ENCODE measurements around the gene HOXC6. TPM values are rescaled to one million over a fixed set of nuclear protein-coding genes. Genes with fewer than 3 reads are reported as not detected.

Gene HOXC6
- polyA plus RNA-seq, 3 donors = not detected

DNA sequence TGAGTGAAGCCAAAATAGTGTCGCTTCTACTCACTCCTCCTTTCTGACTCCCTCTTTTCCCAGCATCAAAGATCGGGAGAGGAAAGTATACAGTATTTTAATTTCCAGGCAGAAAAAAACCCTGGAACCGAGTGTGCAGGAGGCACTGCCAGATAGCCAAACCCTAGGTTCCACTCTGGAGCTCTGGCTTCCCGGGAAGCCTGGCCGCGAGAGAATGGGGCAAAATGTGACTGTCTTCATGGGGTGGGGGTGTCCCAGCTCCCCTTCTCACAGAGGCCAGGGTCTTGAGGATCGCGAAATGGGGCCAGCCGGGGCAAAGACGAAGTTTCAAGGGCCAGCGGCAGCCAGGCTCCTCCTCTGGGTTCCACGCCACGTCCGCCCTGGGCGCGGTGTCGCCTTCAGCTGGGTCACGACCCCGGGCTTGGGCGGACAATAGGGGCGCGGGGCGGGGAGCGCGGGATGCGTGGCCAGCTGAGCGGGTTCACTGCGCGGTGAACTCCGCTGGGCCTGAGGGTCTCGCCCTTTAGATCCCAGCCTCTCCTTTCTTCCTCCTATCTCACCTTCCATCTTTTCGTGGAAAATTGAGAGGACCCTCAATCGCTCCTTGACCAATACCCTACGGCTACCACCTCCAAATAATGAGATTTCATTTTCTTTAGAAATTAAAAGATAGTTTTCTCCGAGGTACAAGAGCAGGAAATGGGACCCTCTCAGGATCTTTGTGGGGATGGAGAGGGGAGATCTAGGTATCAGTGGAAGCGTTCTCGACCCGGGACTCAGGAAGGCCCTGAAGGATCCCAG is 32.1 kb downstream of the HOXC6 start:
- no peaks in the 10 kb centered on the region for H4K20me1 ChIP-seq (ENCODE audit: insufficient read depth, low read length)
- 16% methylated on average over 23 of the region's 38 CpGs for WGBS (ENCODE audit: insufficient coverage)
- intact Hi-C loops (cut with micrococcal nuclease) = no loop called here
- TF ChIP-seq, protein P1, sequence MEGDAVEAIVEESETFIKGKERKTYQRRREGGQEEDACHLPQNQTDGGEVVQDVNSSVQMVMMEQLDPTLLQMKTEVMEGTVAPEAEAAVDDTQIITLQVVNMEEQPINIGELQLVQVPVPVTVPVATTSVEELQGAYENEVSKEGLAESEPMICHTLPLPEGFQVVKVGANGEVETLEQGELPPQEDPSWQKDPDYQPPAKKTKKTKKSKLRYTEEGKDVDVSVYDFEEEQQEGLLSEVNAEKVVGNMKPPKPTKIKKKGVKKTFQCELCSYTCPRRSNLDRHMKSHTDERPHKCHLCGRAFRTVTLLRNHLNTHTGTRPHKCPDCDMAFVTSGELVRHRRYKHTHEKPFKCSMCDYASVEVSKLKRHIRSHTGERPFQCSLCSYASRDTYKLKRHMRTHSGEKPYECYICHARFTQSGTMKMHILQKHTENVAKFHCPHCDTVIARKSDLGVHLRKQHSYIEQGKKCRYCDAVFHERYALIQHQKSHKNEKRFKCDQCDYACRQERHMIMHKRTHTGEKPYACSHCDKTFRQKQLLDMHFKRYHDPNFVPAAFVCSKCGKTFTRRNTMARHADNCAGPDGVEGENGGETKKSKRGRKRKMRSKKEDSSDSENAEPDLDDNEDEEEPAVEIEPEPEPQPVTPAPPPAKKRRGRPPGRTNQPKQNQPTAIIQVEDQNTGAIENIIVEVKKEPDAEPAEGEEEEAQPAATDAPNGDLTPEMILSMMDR (IDR thresholded peaks at IDR 0.05) = no peak
- peaks cover 0 to 8% (median 3%) of the 10 kb centered on the region in 7 donors for H3K9me3 Mint-ChIP-seq
- no peak overlapping the region for H3K9ac ChIP-seq (ENCODE audit: insufficient read depth, low read length, poor library complexity, severe bottlenecking)
- H2AFZ ChIP-seq (ENCODE audit: insufficient read depth, low read depth, low read length, poor library complexity, severe bottlenecking) = no peak overlapping the region
- no peaks in the 10 kb centered on the region for H3K79me2 ChIP-seq (ENCODE audit: insufficient read depth, low read length)
- H3K4me1 ChIP-seq (ENCODE audit: control insufficient read depth in 1 of 2, insufficient read depth in 2 of 2, low read length in 2 of 2) = no peaks in the 10 kb centered on the region
- peaks cover 0 to 6% of the 10 kb centered on the region in 2 donors for H3K36me3 Mint-ChIP-seq
- H3K27ac Mint-ChIP-seq = no peak overlapping the region
- H3K27ac ChIP-seq (ENCODE audit: low read depth in 1 of 2, low read length in 2 of 2) = no peak overlapping the region
- no peak overlapping the region for H3K4me3 ChIP-seq (replicated peaks in 1 of 3; ENCODE audit: low read depth in 2 of 3, low read length in 3 of 3)
- no peak overlapping the region for H3K4me2 ChIP-seq (replicated peaks; ENCODE audit: extremely low read depth, low read length, poor library complexity, severe bottlenecking)
- H3K27me3 ChIP-seq (ENCODE audit: control insufficient read depth in 2 of 2, insufficient read depth in 2 of 2, low read length in 2 of 2) = peaks cover 88 to 97% of the 10 kb centered on the region in 2 donors
- peaks cover 0 to 10% of the 10 kb centered on the region in 2 donors for H3K9me3 ChIP-seq (replicated peaks in 1 of 2; ENCODE audit: control insufficient read depth in 1 of 2, insufficient read depth in 1 of 2, low read length in 2 of 2)
- no peaks in the 10 kb centered on the region for H3K4me1 Mint-ChIP-seq
- peak overlapping the region in 1 of 2 donors; percentile 70 for H3K4me3 Mint-ChIP-seq
- H3K27me3 Mint-ChIP-seq (ENCODE audit: low read depth in 3 of 3) = peaks cover 86 to 88% (median 86%) of the 10 kb centered on the region in 3 donors
- no peak for DNase-seq
- H3K36me3 ChIP-seq (replicated peaks in 1 of 2; ENCODE audit: control insufficient read depth in 1 of 2, insufficient read depth in 2 of 2, low read length in 2 of 2) = no peaks in the 10 kb centered on the region

DNA sequence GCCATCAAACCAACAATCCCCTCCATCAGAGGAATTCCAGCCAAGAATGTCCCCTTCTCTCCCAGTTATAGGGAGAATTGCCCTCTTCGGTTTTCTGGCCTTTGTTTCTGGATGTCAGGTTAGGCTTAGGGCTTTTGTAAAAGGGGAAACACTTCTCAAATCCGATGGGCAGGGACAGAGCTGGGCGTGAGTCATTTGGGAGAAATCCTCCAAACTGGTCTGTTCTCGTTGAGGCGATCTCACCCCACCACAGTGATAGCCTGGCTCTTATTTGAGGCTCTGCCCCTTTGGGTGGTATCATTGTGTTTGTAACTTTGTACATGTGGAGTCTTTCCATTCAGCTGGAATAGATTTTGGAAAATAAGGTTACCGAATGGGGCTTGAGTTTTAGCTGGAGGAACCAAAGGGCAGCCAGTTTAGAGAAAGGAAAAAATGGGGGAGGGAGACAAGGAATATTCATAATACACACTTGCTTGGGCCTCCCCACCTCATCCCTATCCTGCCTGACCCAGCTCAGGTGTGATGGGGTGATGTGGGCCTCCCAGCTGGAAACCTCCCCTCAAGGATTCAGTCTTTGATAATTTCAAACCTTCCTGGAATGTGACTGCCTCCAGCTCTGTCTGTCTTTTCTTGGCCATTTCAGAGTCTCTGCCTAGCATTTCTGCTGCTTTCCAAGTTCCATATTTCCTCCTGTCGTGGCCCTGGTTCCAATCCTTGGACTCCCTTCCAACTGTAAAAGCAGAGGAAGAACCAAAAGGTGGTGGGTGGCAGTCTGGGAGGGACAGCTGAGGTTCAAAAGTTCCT is 32.9 kb downstream of the HOXC6 start:
- no peak overlapping the region for H3K4me2 ChIP-seq (replicated peaks; ENCODE audit: extremely low read depth, low read length, poor library complexity, severe bottlenecking)
- no peaks in the 10 kb centered on the region for H3K36me3 ChIP-seq (replicated peaks in 1 of 2; ENCODE audit: control insufficient read depth in 1 of 2, insufficient read depth in 2 of 2, low read length in 2 of 2)
- DNase-seq = no peak
- no peak overlapping the region for H3K27ac ChIP-seq (ENCODE audit: low read depth in 1 of 2, low read length in 2 of 2)
- H3K27me3 Mint-ChIP-seq (ENCODE audit: low read depth in 3 of 3) = peaks cover 84 to 86% (median 85%) of the 10 kb centered on the region in 3 donors
- no peaks in the 10 kb centered on the region for H3K4me1 Mint-ChIP-seq
- peaks cover 0 to 8% (median 3%) of the 10 kb centered on the region in 7 donors for H3K9me3 Mint-ChIP-seq
- H3K36me3 Mint-ChIP-seq = peaks cover 0 to 6% of the 10 kb centered on the region in 2 donors
- H3K27ac Mint-ChIP-seq = peak overlapping the region in 1 of 7 donors; percentile 55
- H3K9me3 ChIP-seq (replicated peaks in 1 of 2; ENCODE audit: control insufficient read depth in 1 of 2, insufficient read depth in 1 of 2, low read length in 2 of 2) = peaks cover 0 to 3% of the 10 kb centered on the region in 2 donors
- no peaks in the 10 kb centered on the region for H3K4me1 ChIP-seq (ENCODE audit: control insufficient read depth in 1 of 2, insufficient read depth in 2 of 2, low read length in 2 of 2)
- H3K27me3 ChIP-seq (ENCODE audit: control insufficient read depth in 2 of 2, insufficient read depth in 2 of 2, low read length in 2 of 2) = peaks cover 85 to 97% of the 10 kb centered on the region in 2 donors
- H3K4me3 Mint-ChIP-seq = peak overlapping the region in 1 of 2 donors; percentile 69
- H3K4me3 ChIP-seq (replicated peaks in 1 of 3; ENCODE audit: low read depth in 2 of 3, low read length in 3 of 3) = no peak overlapping the region
- no peak overlapping the region for H2AFZ ChIP-seq (ENCODE audit: insufficient read depth, low read depth, low read length, poor library complexity, severe bottlenecking)
- TF ChIP-seq, protein P1 (IDR thresholded peaks at IDR 0.05) = no peak
- intact Hi-C loops (cut with micrococcal nuclease) = no loop called here
- no peak overlapping the region for H3K9ac ChIP-seq (ENCODE audit: insufficient read depth, low read length, poor library complexity, severe bottlenecking)
- H4K20me1 ChIP-seq (ENCODE audit: insufficient read depth, low read length) = no peaks in the 10 kb centered on the region
- no peaks in the 10 kb centered on the region for H3K79me2 ChIP-seq (ENCODE audit: insufficient read depth, low read length)
- WGBS (ENCODE audit: insufficient coverage) = no CpG with 5 or more reads among the region's 7 CpGs

Data from CD14-positive monocyte (primary cell).